ENCODE data around the gene CDK5RAP2.
"Not testable (repeated sequence)": the region's sequence is repeated elsewhere in the genome, so short reads cannot be mapped to it uniquely, and the experiment has no call there.

The CDK5RAP2 gene

DNA sequence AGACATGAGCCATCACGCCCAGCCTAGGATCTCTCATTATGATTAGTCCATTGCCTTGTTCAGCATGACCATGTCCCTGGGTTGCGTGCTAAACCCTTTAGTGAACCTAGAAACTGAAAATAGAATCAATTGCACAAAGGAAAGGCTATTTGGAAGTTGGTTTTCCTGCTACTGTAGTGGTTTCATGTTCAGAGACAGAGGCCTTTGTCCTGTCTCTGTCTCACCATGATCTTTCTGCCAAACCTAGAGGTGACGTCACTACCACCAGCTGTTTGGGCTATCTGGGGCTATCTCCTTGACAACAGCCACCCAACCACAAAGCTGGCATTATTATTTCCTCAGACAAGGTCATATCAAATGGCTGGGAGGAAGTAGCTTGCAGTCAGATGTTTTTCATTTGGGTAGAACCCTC, 4.0 kb upstream of the CDK5RAP2 start:
- DNase-seq: peak; percentile 14

DNA sequence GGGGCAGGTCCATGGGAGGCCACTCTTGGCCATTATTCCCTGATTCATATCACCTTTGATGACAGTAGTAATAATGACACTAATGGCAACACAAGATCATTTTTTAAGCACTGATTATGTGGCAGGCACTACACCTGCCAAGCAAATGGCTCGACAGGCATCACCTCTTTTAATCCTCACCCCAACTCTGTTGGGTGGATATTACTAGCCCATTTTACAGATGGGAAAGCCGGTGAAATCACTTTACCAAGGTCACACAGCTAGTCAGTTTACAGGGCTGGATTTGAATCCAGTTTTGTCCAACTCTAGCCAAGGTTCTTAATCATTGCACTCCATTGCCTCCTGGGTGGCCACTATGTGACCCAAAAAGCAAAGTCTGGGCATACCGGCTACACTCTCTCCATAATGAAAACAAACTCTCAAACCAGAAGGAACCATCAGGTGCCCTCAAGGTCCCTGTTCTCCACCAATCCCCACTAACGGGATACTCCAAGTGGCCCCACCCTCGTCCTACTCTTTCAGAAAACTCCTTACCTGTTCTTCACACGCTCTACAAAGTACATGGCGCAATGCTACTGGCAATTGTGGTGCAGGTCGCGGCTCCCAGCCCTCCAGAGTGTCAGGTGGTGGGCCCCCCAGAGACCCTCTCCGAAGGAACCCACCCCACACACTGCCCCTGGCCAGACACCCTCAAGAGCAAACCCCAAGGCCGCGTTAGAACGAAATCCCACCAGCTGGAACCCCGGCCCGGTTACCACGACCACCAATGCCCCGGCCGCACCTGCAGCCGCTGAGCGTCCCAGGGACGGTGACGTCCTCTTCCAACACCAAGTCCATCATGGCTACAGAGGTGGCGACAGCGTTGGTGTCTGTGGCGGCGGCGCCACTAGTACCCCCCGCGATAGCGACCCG, 572 bp downstream of the CDK5RAP2 start:
- no peak for DNase-seq

DNA sequence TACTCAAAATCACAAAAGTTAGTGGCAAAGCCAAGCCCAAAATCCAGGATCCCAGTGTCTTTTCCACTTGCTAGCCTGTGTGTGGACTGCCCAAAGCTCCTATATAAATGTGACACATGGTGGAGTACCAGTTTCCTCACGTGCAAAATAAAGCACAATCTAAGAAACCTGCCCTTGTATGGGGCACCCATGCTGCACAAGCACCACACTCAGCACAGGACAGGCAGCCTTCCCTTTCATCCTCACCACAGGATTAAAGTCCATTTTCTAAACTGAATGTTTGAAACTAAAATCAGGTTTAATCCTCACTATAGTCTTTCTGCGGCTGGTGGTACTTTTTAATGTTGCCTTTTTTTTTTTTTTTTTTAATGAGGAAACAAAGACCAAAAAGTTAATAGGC, 5.5 kb downstream of the CDK5RAP2 start:
- no peak for DNase-seq

DNA sequence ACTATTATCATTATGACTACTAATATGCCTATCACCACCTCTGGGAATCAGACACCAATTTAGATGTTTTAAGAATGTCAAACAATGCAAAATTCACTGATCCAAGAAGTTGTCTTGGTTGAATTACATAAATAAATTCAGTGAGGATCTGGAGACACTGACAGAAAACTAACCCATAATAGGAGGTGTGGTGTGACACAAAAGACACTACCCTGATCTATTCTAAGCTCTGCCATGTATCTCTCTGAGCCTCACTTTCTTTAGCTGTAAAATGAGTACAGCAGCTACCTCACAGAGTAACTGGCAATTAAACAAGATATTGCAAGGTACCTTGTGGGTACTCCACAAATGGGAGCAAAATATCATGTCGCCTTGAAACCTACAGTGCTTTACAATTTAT, 7.5 kb downstream of the CDK5RAP2 start:
- no peak for DNase-seq

DNA sequence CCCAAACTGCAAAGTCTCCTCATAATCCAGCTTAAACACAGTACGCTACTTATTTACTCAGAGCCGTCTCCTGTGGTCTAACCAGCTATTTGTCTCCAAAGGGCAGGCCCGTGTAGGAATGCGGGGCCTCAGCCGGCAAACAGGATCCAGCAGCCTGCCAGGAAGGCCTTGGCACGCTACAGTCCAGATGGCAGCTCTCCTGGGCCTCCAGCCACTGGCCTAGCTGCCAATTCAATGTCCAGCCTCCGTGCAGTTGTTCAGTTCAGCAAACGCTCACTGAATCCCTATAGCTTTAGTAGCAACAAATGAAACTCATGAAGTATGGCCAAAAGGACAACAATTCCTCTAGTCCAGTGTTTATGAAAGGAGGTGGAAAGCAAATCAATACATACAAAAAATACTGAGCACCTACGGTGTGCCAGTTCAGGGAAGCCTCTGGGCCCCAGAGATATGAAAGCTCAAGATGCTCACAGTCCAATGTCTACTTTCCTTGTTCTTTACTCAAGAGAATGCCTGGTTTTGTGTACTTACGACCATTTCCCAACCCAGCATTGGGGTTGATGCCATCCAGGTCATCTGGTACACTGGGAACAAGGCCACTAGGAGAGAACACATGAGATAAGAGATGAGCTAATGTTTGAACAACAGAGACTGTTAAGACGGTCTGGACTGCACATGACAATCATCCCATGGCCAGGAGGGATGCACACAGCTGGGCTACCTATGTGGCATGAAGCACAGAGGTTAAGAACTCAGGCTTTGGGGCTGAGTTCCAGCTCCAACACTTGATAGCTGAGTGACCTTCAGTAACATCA, 8.3 kb downstream of the CDK5RAP2 start:
- no peak for DNase-seq

DNA sequence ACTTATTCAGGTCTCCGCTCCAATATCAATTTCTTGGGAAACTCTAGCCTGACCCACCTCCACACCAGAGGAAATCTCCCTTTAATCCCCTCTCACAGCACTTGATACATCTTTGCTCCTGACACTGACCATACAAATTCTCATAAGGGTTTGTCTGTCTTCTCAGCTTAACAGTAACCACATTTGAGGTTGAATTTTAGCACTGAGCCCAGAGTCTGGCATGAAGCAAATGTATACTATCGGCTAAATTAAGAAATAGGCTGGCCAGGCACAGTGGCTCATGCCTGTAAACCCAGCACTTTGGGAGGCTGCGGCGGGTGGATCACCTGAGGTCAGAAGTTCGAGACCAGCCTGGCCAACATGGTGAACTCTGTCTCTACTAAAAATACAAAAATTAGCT, 9.7 kb downstream of the CDK5RAP2 start:
- DNase-seq: no peak

DNA sequence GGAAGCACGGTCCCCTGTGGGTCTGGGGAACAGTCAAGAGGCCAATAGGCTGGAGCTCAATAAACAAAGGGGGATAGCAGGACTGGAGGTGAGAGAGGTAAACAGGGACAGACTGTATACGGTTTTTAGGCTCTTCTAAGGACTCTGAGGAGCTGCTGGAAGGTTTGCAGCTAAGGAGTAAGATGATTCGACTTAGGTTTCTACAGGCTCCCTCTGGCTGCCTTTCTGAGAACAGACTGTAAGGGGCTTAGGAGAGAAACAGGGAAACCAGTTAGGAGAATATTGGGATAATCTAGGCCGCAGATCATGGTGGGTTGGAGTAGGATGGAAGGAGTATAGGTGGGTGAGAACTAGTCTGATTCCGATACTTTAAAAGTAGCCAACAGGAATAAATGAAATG, 10.4 kb downstream of the CDK5RAP2 start:
- DNase-seq: no peak

DNA sequence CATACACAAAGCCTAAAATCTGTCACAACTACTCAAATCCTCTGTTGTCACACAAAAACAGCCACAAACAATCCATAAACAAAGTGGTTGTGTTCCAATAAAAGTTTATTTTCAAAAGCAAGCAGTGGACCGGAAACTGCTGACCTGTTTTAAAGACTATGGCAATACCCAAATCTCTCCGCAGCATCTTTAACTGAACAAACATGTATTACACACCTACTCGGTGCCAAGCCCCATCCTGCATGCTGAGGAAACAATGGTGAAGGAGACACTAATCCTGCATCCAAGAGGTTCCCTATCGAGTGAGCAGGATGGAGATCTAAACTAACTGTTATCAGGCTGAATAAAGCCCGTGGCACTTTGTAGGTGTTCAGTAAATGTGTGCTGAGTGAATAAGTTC, 11.2 kb downstream of the CDK5RAP2 start:
- no peak for DNase-seq

DNA sequence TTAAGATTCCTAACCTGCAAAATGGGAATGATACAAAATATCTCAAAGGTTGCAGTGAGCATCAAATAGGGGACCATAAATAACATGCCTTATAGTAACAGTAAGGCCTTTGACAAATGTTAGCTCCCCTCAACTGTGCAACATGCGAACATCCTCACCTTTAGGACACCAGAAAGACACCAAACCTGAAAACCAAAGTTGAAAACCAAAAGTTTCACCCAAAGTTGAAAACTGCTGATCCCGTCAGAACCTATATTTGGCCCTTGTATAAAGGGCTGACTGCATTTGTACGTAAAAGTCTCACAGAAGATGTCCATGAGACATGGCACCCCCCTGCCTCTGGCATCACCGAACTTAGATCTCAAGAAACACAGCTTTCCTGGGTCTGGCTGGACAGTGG, 12.1 kb downstream of the CDK5RAP2 start:
- DNase-seq: no peak

DNA sequence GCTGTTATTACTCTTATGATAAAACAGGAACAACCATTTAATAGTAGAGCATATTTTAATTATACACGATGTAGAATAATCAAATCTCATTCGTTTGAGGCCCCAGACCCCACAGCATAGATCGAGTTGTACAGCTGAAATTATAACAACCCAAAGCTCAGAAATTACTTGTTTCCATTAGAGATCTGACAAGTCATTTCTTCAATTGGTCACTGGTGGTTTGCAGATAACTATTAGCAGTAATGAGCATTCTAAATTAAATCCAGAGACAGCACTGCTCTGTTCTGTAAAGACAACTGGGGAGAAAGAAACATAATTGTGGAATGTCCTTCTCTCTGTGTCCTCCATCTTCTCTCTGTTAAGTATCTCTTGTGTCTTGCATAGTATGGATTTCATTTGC, 12.9 kb downstream of the CDK5RAP2 start:
- DNase-seq: no peak

DNA sequence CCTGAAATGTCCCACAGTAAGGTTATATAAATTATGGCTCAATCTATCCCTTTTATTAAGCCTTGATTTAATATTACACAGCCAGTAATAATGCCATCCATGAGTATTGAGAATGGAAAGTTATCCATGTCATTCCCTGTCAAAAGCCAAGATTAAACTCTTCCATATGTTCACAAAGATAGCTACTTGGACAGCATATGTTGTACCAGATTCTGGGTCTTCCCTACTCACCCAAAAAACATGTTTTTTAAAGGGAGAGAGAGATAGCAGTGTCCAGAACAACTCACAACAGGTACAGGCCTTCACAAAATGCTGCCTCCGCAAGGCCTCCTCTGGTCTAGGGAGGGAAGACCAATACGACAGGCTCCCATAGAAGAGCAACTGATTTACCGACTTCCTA, 15.4 kb downstream of the CDK5RAP2 start:
- no peak for DNase-seq

DNA sequence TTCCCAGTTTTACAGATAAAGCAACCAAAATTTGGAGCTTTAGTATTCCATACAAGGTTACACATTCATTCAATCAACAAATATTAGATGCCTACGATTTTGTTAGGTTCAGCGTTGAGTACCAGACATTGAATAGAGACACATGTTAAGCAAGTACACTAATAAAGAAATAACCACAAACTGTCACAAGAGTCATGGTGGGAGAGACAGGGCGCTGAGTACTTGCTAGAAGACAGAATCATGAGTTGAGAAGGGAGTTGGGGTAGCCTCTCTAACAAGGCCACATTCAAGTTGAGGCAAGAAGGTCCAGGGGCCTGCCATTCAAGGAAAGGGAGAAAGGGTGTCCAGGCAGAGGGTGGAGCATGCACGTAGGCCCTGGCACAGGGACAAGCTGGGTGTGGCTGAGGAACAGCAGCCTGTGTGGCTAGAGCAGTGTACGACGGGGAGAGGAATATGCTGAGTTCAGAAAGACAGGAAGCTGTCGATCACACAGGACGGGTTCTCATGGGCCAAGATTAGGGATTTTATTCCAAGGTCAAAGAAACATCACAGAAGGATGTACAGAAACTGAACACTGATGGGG, 17.0 kb downstream of the CDK5RAP2 start:
- no peak for DNase-seq

DNA sequence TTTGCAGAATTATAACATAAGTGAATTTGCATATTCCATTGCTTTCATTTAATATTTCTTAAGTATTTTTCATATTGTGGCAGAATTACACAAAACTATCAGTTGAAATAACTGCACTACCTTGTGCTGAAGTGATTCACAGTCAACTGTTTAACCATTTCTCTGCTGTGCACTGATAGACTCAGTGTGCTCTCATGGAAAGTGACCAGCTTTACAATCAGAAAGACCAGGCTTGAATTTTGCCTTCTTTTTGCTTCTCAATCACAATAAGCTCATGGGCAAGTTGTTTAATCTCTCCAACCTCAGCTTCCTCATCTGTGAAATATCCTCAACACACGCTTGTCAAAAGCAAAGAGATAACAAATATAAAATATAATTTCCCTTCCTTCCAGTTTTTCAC, 18.3 kb downstream of the CDK5RAP2 start:
- DNase-seq: no peak

DNA sequence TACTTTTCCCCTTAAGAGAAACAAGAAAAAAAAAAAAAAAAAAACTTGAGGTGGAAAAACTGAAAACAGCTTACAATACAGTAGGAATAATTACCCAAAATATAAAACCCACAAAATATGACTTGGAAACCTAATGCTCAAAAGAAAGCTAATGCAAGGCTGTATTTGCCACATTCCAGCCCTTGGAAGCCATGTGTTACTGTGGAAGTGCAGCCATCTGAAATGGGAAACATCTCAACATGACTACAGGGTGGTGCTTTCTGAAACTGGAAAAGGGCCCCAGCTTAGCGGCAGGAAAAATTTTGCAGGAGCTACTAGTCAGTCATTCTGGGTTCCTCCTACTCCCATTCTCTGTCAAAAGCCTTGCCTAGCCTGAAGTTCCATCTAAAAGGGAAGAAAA, 20.4 kb downstream of the CDK5RAP2 start:
- DNase-seq: no peak

DNA sequence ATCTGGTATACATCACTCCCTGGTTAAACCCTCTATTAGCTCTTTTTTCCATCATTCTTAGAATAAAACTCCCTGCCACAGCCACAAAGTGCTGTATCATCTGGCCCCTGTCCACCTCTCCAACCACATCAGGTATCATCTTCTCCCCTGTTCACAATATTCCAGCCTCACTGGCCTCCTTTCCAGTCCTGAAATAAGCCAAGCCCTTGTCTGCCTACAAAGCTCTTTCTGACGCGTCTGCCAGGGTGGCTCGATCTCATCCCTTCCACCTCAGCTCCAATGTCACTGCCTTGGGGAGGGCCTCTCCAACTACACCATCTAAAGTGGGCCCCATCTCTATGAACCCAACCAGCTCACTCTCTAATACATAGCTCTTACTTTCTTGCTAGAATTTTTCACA, 21.5 kb downstream of the CDK5RAP2 start:
- no peak for DNase-seq

DNA sequence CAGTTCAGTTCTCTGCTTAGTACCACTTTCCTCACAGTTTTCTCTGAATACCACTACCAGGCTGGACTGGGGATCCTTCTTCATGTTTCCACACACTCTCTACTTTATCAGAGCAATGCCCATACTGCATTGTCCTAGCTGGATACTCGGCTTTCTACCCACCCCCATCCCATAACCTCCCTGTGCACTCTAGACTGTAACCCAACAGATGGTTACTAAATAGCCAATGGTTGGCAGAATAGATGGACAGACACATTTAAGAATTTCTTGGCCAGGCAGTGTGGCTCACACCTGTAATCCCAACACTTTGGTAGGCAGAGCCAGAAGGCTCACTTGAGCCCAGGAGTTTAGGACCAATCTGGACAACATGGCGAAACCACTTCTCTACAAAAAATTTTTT, 22.8 kb downstream of the CDK5RAP2 start:
- DNase-seq: no peak

DNA sequence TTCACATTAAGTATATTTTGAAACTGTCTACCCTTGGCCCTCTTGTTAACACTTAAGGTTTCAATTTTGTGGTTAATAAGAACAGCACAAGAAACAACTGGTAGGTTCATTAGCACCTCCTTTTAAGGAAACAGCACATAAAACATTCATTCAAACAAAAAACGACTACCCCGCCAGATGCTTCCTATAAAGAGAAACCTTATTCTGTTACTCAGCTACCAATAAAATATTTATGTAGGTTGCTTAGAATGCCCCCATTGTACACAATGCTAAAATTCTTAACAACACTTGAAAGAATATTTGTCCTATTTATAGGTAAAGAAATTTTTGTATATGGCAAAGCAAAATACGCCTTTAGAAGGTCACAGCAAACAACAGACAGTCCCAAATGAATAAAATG, 23.2 kb downstream of the CDK5RAP2 start:
- DNase-seq: no peak

DNA sequence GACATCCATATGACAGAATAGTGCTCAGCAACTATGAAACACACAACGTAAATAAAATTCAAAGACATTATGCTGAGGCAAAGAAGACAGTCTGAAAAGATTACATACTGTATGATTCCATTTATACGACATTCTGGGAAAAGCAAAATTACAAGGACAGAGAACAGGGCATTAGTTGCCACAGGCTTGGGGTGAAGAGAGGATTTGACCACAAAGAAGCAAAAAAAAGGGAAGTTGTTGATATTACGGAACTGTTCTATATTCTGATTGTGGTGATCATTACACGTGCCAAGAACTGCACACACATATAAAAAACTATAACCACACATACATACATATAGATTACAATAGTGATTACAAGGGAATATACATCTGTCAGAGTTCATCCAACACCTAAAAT, 24.1 kb downstream of the CDK5RAP2 start:
- DNase-seq: no peak

DNA sequence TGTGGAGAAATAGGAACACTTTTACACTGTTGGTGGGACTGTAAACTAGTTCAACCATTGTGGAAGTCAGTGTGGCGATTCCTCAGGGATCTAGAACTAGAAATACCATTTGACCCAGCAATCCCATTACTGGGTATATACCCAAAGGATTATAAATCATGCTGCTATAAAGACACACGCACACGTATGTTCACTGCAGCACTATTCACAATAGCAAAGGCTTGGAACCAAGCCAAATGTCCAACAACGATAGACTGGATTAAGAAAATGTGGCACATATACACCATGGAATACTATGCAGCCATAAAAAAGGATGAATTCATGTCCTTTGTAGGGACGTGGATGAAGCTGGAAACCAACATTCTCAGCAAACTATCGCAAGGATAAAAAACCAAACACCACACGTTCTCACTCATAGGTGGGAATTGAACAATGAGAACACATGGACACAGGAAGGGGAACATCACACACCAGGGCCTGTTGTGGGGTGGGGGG, 27.7 kb downstream of the CDK5RAP2 start:
- DNase-seq: not testable (repeated sequence)

DNA sequence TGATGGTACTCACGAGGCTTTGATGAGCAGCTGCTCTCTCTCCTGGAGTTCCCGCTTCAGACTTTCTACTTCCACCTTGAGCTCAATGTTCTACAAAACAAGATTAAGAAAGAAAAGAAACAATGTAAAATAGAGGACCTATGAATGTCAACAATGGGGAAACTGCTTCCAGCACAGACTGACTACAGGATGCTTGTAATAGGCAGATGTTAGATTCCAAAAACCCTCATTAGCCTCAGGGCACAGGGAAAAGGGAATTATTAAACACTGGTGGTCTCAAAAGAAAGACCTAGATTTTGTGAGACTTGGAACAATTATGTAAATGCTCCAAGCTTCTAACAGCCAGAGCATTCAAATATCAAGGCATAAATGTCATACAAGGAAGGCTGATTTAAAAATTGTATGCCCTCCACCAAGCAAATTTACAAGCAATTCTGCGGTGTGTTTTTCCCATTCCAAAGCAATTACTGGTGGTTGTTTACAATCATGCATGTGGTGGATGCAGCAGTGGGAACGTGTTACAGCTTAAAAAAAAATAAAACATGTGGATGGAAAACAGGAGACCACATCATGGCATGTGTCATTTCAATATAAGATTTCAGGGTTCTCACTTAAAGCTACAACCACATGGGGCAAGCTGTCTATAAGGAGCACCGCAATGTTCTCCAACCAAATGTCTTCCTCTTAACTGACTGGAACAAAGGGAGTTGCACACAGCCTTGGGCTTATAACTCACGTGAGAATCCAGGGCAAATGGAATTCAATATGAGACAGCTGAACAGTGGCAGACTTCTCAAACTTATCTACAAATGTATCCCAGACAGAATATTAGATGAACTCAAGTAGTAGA, 34.0 kb downstream of the CDK5RAP2 start:
- DNase-seq: no peak

DNA sequence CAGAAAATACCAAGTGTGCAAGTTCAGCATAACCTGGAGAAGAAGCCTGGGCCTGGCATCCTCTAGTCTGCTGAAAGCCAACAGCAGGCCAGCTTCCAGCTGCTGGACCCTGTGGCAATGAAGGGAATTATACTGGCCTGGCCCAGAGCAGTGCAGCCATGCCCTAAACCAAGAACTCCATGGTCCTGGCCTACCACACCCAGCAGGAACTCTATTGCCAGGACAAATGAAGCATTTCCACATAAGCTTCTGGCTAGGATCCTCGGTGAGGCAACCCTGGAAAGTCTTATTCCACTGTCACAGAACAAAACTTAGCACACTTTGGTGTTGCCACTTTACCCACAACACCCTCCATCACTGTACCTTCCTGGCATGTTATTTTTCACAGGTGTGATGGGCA, 35.5 kb downstream of the CDK5RAP2 start:
- no peak for DNase-seq

DNA sequence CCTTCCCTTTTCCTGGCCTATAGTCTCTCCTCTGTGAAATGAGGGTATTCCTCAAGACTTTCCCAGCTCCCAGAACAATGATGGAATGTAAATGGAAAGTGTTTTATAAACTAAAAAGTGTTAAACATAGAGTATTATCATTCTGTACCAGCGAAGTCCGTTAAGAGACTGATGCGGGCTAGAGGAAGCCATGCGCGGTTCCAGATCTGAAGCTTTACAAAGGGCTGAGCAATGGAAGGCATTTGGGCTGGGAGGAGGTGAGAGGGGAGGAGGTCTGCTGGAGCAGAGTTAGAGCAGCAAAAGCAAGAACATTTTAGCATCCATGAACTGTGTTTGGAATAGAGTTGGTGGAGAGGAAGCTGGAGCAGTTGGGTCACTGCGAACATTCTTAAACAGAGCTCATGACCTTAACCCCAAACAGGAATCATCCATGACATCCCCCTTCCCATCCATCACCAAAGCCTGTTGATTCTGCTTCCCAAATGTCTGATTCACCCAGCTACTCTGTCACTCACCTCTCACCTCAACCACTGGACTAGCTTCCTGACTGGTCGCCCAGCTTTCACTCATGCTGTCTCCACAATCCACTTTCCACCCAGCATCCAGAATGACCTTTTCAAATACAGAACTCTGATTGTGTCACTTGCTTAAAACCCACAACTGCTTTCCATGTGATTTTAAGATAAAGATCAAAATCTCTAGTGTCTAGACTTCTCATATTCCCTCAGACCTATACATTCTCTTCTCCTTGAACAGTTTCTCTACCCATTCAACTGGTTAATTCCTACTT, 37.1 kb downstream of the CDK5RAP2 start:
- DNase-seq: no peak

Data from activated naive CD4-positive, alpha-beta T cell treated with Interleukin-2 at 50 U/mL for 16 hours (primary cell).